Ishikawa (cell line): ENCODE data around the gene THOC7.

ENCODE experiments used
- CEBPB ChIP-seq: IDR thresholded peaks from 2 replicates; pipeline ENCODE4 v1.6.1; 2012
- CREB1 ChIP-seq: IDR thresholded peaks from 2 replicates; pipeline ENCODE4 v1.6.1; 2012; ENCODE audit warnings: low read depth
- EP300 ChIP-seq: IDR thresholded peaks from 2 replicates; pipeline ENCODE4 v1.6.1; 2012; ENCODE audit warnings: borderline replicate concordance
- FOXM1 ChIP-seq: IDR thresholded peaks from 2 replicates; pipeline ENCODE4 v1.6.1; 2012; ENCODE audit warnings: low read depth, borderline replicate concordance
- NFIC ChIP-seq: IDR thresholded peaks from 2 replicates; pipeline ENCODE4 v1.6.1; 2012
- RAD21 ChIP-seq: IDR thresholded peaks from 2 replicates; pipeline ENCODE4 v1.6.1; 2012; ENCODE audit warnings: low read depth
- TAF1 ChIP-seq: IDR thresholded peaks from 2 replicates; pipeline ENCODE4 v1.6.1; 2012; ENCODE audit warnings: low read depth, mild to moderate bottlenecking
- TCF12 ChIP-seq: IDR thresholded peaks from 2 replicates; pipeline ENCODE4 v1.6.1; 2012; ENCODE audit warnings: low read depth
- TEAD4 ChIP-seq: IDR thresholded peaks from 2 replicates; pipeline ENCODE4 v1.6.1; 2012
- YY1 ChIP-seq: IDR thresholded peaks from 2 replicates; pipeline ENCODE4 v1.6.1; 2012; ENCODE audit warnings: low read depth
- ZBTB7A ChIP-seq: IDR thresholded peaks from 2 replicates; pipeline ENCODE4 v1.6.1; 2012; ENCODE audit warnings: low read depth
- TF ChIP-seq, protein P1 (sequence below): IDR thresholded peaks from 2 replicates; pipeline ENCODE4 v1.6.1; 2012
- TF ChIP-seq, protein P2 (sequence below): IDR thresholded peaks from 2 replicates; pipeline ENCODE4 v1.6.1; 2012; ENCODE audit warnings: low read depth, mild to moderate bottlenecking
- TF ChIP-seq, protein P3 (sequence below): IDR thresholded peaks from 2 replicates; pipeline ENCODE4 v1.6.1; 2012

Gene THOC7

DNA sequence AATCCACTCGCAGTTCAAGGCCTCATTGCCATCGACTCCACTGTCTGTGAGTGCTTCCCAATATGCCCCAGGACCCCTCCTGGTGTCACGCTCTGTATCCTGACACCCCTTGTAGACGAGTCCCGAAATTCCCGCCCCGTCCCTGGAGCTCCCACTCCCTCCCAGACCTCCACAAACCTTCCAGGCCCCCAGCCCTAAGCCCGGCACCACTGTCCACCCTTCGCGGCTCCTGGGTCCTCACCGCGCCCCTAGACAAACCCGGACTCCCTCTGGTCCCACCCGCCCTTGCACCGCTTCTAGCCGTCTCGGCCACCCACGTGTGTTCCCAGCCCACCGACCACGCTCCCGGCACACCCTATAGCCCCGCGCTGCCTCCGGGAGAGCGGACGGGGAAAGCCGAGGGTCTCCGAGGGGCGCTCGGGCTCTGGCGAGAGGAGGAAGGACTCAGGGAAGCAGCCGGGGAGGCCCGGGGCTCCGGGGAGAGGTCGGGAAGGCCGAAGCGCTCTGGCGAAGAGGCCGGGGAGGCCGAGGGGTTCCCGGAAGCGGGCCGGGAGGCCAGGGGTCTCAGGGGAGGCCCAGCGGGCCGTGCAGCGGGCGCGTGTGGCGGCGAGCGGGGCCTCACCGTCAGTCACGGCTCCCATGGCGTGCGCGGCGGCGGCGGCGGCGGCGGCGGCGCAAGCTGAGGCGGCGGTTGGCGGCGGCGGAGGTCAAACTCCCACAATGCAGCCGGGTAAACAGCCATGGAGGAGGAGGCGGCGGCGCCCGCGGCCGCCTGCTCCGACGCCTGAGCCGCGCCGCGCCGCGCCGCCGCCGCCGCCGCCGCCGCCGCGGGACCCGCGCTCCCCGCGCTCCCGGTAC is at the start of gene THOC7, which contains the start of gene ATXN7:
TSS of gene THOC7 (minus strand) at position 656 of the 858 bp plus-strand sequence. CDS start at position 641, 15 bp downstream.
TSS of gene ATXN7 (plus strand) at position 718 of the 858 bp plus-strand sequence. CDS start 48,732 bp downstream, outside the sequence.
- TF ChIP-seq EP300 (peak; percentile 10; the same call in 1 of the 2 replicates), YY1 (peak; percentile 79), TAF1 (peak; percentile 27), ZBTB7A (peak; percentile 60; the same call in 1 of the 2 replicates)
- TF ChIP-seq, protein P1, sequence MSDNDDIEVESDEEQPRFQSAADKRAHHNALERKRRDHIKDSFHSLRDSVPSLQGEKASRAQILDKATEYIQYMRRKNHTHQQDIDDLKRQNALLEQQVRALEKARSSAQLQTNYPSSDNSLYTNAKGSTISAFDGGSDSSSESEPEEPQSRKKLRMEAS: peak; percentile 41; the same call in 1 of the 2 replicates
- TF ChIP-seq, protein P2, sequence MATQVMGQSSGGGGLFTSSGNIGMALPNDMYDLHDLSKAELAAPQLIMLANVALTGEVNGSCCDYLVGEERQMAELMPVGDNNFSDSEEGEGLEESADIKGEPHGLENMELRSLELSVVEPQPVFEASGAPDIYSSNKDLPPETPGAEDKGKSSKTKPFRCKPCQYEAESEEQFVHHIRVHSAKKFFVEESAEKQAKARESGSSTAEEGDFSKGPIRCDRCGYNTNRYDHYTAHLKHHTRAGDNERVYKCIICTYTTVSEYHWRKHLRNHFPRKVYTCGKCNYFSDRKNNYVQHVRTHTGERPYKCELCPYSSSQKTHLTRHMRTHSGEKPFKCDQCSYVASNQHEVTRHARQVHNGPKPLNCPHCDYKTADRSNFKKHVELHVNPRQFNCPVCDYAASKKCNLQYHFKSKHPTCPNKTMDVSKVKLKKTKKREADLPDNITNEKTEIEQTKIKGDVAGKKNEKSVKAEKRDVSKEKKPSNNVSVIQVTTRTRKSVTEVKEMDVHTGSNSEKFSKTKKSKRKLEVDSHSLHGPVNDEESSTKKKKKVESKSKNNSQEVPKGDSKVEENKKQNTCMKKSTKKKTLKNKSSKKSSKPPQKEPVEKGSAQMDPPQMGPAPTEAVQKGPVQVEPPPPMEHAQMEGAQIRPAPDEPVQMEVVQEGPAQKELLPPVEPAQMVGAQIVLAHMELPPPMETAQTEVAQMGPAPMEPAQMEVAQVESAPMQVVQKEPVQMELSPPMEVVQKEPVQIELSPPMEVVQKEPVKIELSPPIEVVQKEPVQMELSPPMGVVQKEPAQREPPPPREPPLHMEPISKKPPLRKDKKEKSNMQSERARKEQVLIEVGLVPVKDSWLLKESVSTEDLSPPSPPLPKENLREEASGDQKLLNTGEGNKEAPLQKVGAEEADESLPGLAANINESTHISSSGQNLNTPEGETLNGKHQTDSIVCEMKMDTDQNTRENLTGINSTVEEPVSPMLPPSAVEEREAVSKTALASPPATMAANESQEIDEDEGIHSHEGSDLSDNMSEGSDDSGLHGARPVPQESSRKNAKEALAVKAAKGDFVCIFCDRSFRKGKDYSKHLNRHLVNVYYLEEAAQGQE: no peak

DNA sequence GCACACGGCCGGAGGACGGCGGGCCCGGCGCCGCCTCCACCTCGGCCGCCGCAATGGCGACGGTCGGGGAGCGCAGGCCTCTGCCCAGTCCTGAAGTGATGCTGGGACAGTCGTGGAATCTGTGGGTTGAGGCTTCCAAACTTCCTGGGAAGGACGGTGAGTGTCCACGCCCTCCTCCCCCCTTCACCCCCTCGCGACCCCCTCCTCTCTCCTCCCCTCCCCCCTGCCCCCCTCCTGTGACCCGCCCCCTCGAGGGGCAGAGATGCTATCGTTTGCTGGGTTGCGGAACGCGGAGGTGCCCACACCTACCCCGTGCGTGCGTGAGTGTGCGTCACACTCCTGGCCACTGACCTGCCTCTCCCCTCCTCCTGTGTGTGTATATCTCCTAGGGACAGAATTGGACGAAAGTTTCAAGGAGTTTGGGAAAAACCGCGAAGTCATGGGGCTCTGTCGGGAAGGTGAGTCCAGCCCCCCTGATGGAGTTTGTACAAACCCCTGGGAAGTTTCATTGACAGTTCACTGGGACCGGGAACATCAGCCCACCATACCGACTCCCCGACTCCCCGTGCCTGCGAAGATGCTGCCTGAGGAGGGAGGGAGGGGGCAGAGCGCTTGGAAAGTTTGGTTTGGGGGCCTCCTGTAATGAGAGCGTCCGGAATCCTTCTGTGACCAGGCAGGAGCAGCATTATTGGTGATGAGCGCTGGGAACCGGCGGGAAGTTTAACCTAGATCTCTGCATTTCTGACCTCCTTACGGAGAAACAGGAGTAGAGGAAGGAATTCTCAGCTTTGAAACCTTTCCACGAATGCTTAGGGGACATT is 49.4 kb upstream of the THOC7 start:
- TF ChIP-seq YY1: no peak

DNA sequence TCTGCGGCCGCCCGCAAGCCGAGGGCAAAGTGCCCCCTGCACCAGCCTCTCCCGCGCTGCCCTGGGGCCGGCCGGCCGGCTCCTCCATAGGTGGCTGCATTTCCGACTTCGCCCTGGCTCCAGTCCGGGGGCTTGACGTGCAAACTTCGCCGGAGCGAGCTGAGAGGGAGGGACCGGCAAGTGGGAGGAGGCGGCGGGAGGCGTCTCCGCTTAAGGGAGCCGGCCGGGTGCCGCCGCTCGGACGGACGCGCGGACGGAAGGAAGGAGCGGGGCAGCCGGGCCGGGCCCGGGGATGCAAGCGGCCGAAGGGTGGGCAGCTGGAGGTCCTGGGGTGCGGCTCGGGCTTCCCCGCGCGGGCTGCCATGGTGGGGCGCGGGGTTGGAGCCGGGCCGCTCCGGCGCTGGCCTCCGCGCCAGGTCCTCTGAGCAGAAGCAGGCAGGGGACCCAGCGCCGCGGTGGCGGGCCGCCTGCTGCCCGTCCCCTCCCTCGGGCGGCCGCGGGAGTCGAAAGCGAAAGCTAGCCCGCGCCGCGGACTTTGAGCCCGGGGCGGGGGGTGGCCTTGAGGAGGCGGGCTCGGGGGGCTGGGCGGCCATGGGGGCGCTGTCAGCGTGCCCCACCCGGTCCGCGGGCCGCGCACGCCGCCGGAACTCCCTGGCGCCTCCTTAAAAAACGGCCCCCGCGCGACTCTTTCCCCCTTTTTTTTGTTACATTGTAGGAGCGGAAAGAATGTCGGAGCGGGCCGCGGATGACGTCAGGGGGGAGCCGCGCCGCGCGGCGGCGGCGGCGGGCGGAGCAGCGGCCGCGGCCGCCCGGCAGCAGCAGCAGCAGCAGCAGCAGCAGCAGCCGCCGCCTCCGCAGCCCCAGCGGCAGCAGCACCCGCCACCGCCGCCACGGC is 48.5 kb upstream of the THOC7 start, which contains the start of gene SCAANT1:
TSS of gene SCAANT1 (minus strand) at position 511 of the 895 bp plus-strand sequence.
- TF ChIP-seq ZBTB7A (peak; percentile 48; the same call in 1 of the 2 replicates), CREB1 (peak; percentile 61), TAF1 (peak; percentile 58), TEAD4 (peak; percentile 33), TCF12 (0 out of 2 replicates have a peak, but pooled peaks have one; percentile 28), YY1 (peak; percentile 12; the same call in 1 of the 2 replicates)
- TF ChIP-seq, protein P3, sequence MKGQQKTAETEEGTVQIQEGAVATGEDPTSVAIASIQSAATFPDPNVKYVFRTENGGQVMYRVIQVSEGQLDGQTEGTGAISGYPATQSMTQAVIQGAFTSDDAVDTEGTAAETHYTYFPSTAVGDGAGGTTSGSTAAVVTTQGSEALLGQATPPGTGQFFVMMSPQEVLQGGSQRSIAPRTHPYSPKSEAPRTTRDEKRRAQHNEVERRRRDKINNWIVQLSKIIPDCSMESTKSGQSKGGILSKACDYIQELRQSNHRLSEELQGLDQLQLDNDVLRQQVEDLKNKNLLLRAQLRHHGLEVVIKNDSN: no peak
- TF ChIP-seq, protein P1: 0 out of 2 replicates have a peak, but pooled peaks have one; percentile 43
- TF ChIP-seq, protein P2: no peak

DNA sequence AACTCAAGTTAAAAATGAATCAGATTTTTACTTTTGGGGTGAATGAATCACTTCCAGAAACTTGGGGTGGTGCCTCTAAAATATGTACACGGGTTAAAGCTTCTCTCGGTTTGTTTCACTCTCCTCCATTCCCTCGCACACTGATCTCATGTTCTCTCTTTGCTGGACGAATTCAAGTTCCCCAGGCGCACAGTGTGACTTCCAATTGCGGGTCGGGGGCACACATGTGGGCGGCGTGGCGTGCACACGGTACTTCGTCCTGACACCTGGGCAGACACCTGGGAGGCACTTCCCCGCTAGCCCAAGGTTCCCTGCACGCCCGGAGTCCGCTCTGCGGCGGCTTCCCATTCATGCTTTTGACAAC is 47.9 kb upstream of the THOC7 start:
- no peak for TF ChIP-seq CREB1
- TF ChIP-seq, protein P1: peak; percentile 78

DNA sequence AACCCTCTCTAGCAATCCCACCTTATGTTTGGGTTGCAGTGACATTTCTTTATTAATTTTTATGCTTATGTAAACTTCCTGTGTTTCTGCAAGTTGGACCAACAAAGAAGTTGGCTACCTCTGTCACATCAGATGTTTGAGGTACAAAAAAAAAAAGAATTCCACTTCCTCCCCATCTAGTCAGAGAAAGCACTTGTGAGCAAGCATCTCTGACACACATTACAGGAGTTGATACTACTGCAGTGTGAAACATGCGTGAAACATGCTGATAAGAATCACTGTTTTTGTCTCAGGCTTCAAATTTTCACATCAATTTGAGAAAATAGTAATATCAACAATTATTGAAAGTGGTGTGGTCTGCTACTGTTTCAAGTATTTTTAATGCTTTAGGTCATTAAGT is 47.3 kb upstream of the THOC7 start:
- TF ChIP-seq, protein P1: no peak
- TF ChIP-seq, protein P2: no peak
- TF ChIP-seq TEAD4 (no peak), FOXM1 (no peak), TAF1 (no peak), NFIC (no peak), YY1 (no peak), RAD21 (no peak), ZBTB7A (no peak), CEBPB (no peak), EP300 (no peak), TCF12 (no peak)
